A549 treated with Mapracorat at 1 μM for 4 hours (cell line): ENCODE results near the gene LITAFD. TPM values are rescaled to one million over a fixed set of nuclear protein-coding genes. Genes with fewer than 3 reads are reported as not detected.

Experiments
- total RNA-seq: library from RNA; stranded (reverse); fragments of 200-300 nt; extraction: Qiagen RNA extraction; gene quantifications from 5 replicates; pipeline ENCODE4 v1.2.3, GENCODE V29; 2022

The LITAFD gene
- not detected in 5 replicates for total RNA-seq

GRCh38 chr16:8882041-8882617 lies at the start of gene LITAFD:
TSS of gene LITAFD (plus strand) at chr16:8882351. CDS start at chr16:8884356, 2,005 bp downstream.

GRCh38 chr16:8868416-8869211 lies 13.5 kb upstream of the LITAFD start, which contains the start of gene CARHSP1:
TSS of gene CARHSP1 (minus strand) at chr16:8869006. CDS start at chr16:8859328, 9,678 bp downstream.

Other genes with a start within 250 kb of the LITAFD start
- gene ABAT, start 207.7 kb upstream of the LITAFD start, total RNA-seq, result 0.26 to 0.35 TPM (median 0.31 TPM) in 5 replicates
- gene TMEM186, start 84.7 kb upstream of the LITAFD start, total RNA-seq, result 12.4 to 14.9 TPM (median 14.2 TPM) in 5 replicates
- 89.9 to 102 TPM (median 95.6 TPM) in 5 replicates for gene PMM2, start 84.5 kb upstream of the LITAFD start, total RNA-seq
- 138 to 158 TPM (median 146 TPM) in 5 replicates for gene CARHSP1, start 13.3 kb upstream of the LITAFD start, total RNA-seq
- gene USP7, start 81.6 kb downstream of the LITAFD start, total RNA-seq, result 67.6 to 85.5 TPM (median 75.0 TPM) in 5 replicates
- gene HAPSTR1, start 209.3 kb downstream of the LITAFD start, total RNA-seq, result 21.5 to 24.9 TPM (median 23.5 TPM) in 5 replicates